Right forelimb (tissue), 1 donor: ENCODE data around the gene UBR4.

ENCODE experiments used
- DNase-seq: peaks from one replicate; pipeline ENCODE4 v3.0.0-alpha.2; 2018

UBR4 gene

DNA sequence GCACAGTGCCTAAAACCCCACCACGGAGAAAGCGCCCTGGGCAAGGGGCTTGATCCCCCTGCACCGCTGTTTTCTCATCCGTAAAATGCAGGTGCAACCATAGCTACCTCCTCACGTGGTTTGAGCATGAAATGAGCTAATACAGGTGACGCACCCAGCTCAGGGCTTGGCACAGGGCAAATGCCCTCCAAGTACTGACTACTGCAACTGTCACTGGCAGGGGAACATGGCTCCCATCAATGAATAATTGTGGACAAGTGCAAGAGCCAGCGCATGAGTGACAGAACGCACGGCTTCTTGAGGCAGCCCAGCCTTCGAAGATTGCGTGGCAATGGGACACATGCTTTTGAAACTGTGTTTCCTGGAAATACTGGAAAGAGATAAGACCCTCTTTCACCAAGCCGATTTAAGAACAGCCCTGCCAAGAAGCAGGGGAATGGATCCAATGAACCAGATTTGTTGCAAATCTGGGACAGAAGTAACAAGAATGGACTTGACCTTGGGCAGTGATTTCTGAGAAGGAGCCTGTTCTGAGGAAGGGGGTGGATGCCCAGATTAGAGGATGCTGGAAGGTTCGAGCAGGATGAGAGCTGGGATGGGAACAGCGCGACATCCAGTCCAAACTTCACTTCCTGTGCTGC, 160.8 kb downstream of the UBR4 start:
- no peak for DNase-seq

DNA sequence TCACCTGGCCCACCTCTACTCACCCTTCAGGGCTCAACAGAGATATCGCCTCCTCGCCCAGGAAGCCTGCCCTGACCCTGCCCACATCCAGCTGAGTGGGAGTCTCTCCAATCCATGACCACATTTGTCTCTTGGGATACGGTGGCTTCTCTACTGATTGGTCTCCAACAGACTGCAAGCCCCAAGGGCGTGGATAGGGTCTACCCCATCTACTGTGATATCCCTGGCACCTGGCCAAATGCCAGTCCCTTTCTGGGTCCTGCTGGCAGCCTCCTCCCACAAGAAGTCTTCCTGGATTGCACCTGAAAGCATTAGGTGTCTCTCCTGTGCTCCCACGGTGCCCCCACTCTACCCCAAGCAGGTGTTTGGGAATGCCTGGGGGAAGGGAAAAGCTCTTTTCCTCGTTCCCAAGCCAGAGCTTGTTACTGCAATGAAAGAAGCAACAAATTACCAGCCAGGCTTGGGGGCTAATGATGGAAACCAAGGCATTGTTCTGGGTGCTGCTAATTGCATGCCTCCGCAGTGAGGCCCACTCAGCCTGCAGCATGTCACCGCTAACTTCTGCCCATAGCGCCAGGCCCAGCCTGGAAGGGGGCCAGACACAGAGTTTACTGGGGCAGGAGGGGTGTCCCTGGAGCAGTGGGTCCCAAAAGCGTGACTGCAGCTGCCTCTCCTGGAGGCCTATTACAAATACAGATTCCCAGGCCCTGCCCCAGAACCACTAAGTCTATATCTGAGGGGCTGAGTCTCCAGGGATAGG, 162.9 kb downstream of the UBR4 start:
- peak; percentile 25 for DNase-seq

DNA sequence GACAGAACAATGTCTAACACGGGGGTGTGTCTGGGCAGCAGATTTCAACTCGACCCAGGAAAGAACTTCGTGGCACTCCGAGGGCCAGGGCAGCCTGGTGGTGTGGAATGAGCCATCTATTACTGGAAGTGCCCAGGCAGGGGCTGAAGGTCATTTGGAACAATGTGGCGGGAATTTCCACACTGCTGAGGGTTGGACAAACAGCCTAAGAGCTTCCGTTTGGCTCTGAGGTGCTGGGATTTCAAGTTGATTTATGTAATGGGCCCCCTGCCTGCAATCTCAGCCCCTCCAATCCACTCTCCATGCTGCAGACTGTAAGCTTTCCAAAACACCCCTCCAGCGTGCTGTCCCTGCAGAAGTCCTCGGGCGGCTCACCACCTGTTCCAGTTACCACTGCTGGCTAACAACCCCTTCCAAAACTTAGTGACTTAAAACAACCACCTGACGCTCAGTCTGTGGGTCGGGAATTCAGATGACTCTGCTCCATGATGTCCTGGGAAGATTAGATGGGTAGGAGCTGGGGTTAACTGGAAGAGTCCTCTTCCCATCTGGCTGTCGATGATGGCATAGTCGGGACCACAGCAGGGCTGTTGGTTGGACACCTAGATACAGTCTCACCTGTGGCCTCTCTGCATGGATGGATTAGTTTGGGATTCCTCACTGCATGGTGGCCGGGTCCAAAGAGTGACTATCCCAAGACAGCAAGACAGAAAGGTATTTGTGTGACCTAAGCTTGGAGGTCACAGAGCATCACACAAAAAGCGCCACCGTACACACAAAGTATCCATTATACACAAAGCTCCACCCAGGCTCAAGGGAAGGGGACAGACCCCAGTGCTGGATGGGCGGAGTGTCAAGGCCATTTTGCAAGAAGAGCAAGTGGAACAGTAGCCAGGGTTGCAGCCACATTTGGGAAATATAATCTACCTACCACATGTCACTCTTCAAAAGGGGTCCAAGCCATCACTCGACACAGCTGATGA, 163.9 kb downstream of the UBR4 start:
- DNase-seq, result peak; percentile 30

DNA sequence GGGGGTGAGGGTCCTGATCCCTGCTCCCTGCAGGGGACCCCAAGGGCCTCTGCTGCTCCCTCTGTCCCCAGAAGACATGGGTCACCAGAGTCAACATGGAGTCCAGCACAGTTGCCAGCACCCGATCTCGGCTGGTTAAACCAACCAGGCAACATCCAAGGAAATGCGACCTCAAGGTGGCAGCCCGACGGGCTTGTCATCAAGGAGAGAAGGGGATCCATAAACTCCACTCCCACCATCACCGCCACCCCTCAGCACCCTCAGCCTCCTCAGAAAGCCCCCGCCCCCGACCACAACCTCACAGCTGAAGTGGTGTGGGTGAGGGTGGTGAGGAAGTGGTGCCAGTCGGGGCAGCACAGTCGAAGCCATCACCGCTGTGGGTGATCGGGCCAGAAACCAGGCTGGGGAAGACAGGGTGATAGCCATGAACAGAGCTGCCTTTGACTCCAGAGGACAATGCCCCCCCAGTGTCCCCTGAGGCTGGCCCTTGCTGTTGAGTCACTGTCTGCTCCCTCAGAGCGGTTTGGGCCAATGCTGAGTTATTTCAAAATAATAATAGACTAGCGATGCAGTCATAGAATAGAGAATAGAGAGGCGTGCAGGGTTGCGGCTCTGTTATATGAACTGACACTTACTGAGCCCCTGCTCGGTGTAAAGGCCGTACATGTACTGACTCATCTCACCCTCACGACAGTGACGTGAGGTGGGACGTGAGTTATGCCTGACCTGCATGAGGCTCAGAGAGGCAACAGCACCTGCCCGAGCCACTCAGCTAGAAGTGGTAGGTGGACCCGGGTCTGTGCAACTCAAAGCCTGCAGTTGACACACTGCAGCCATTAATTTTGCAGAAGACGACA, 164.9 kb downstream of the UBR4 start:
- DNase-seq, result peak; percentile 35

DNA sequence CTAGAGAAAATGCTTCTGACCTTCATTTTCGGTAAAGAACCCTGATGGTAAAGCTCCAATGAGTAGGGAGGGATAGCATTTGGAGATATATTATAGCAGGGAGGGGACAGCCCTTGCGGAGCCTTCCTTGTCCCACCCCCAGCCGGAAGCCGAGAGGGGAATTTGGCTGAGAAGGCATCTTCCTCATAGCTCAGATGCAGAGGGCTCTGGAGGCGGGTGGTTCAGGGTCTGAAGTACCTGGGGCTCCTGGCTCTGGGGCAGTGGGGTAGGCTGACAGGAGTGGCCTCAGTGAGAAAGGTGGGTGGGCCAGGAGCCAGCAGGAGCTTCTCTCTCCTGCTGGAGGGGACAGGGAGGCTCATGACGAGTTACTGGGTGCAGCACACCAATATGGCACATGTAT, 165.6 kb downstream of the UBR4 start:
- no peak for DNase-seq

DNA sequence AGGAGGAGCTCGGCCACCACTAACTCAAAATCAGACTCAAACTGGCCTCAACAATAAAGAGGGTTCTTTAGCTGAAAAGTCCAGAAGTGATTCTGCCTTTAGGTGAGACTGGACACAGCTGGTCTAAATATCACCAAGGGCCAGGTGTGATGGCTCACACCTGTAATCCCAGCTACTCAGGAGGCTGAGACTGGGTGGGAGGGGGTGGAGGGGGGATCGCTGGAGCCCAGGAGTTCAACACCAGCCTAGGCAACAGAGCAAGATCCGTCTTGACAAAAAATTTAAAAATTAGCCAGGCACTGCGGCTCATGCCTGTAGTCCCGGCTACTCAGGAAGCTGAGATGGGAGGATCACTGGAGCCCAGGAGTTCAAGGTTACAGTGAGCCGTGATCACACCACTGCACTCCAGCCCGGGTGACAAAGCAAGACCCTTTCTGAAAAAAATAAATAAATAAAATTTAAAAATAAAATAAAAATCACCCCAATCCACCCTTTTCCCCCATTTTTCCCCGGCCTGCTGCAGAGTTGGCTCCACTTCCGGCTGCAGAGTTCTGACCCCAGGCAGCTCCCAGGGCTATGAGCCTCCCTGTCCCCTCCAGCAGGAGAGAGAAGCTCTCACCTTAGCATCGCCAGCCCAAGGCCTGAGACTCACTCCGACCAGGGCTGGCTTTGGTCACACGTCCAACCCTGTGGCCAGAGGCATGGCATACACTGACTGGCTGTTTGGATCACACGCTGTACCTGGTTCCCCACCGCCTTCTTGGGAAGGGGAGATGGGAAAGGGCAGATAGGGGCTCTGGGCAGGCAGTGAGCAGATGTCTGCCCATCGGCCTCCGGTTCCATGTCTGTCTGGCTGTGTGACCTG, 166.3 kb downstream of the UBR4 start:
- no peak for DNase-seq

DNA sequence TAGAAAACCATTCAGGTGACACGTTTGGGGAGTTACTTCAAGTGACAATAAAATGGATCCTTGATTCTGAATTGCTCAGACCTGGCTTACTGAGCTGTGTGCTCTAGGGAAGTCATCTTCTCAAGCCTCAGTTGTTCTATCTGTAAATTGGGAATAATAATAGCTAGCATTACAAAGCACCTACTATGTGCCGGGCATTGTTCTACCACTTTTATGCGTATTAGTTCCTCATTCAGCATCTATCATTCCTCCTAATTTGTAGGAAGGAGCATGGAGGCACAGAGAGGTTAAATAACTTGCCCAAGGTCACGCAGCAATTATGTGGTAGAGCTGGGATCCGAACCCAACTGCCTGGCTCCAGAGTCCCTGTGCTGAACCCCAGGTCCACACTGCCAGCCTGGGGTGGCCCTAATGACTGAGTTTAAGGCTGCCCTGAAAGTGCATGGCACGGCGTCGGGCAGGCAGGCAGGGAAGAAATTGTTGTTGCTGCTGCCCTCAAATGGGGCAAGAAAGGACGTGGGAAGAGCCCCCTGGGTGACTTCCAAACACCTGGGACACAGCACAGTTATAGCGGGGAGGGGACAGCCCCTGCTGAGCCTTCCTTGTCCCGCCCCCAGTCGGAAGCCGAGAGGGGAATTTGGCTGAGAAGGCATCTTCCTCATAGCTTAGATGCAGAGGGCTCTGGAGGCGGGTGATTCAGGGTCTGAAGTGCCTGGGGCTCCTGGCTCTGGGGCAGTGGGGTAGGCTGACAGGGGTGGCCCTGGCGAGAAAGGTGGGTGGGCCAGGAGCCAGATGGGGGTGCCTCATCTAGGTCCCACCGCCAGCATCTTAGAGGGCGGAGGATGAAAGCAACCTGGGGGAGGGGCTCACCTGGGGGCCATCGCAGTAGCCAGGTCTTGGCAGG, 167.1 kb downstream of the UBR4 start:
- no peak for DNase-seq

DNA sequence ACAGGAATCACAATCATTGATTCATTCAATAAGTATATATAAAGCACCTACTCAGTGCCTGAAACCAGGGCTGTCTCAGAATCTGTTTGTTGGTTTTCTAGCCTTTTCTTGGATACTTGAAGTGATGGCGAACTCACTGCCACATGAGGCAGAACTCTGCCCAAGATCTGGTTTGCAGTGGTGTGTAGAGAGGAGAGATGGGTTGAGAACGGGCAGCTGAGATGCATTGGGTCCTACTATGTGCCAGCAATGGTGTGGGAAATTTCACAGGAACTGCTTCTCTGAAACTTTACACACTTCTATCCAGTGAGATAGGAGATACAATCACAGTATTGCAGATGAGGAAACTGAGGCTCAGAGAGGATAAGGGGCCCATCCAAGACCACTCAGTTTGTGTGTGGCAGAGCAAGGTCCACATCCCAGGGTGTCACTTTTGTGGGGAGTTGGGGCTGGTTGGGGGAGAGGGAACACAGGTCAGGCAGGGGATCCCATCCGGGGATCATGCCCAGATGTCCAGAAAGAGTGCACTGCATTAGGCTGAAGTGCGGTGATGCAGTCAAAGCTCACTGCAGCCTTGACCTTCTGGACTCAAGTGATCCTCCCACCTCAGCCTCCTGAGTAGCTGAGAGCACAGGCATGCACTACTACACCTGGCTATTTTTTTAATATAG, 169.9 kb downstream of the UBR4 start:
- no peak for DNase-seq

DNA sequence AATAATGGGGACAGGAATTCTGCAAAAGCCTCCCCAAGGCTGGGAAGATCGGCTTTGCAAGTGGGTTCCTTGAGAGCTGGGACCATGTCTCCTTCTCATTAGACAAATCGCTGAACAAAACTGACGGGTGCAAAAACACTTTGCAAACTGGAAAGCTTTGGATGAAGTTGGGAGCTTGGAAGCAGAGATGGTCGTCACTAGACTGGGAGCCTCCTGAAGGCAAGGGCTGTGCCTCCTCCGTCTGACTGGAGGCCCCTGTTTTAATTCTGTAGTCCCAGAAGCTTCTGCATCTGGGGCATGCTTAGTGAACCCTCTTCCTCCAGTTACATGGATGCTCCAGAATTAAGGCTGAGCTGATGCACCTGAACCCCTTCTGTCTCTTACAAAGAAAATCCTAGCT, 171.3 kb downstream of the UBR4 start:
- no peak for DNase-seq

DNA sequence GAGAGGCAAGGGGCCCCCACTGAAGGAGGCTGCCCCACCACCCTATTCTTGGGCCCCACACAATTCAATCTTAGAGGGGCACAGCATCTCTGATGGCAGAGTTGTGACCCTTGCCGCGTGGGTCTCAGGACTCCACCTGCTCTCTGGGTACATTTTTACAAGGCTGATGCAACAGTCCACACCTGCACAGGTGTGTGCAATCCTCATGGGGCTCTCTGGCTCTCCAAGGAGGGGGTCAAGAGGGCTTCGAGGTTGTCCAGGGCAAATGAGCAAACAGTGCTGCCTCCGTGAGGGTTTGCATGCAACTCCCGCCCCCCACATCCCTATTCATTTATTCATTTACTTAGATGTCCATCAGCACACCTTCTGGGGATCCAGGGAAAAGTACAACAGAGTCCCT, 172.0 kb downstream of the UBR4 start:
- no peak for DNase-seq

DNA sequence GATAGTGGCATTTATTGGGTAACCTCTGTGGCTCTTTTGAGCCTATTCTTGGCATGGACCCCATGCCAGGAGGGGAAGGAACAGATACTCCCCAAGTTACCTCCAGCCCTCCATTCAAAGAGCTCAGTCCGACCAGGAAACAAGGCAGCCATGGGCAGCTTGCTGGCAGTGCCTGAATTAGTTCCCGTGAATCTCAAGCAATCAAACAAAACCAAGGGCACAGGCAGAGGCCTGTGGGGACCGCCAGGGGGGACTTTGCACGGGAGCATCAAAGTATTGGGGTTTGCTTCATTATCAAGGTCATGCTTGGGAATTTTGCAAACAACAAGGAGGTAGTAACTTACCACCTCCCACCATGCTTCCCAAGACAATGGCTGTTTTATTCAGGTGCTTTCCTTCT, 172.4 kb downstream of the UBR4 start:
- no peak for DNase-seq

DNA sequence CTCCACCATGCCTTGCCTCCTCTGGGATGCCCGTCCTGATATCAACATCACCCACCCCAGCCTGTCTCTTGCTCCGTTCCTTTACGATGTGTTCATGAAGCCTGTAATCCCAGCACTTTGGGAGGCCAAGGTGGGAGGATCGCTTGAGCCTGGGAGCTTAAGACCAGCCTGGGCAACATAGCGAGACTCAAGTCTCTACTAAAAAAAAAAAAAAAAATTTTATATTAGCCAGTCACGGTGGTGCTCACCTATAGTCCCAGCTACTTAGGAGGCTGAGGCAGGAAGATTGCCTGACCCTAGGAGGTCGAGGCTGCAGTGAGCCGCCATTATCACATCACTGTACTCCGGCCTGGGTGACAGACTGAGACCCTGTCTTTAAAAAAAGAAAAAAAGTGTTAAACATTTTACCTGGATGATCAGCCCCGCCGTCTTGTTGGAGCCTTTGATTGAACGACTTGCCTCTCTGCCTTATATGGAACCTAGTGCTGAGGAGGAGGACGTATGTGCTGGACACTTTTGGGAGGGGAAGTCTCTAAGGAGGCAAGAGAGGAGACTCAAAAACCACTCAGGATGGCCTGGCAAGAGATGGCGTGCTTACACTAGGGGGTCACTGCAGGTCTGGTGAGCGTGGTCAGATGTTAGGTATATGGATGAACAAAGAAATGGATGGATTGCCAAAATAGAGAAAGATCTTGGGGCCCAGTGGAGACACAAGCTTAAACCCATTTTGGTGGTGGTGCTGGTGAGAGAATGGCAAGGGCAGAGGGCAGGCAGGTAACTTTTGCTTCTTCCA, 173.1 kb downstream of the UBR4 start:
- DNase-seq, result no peak

DNA sequence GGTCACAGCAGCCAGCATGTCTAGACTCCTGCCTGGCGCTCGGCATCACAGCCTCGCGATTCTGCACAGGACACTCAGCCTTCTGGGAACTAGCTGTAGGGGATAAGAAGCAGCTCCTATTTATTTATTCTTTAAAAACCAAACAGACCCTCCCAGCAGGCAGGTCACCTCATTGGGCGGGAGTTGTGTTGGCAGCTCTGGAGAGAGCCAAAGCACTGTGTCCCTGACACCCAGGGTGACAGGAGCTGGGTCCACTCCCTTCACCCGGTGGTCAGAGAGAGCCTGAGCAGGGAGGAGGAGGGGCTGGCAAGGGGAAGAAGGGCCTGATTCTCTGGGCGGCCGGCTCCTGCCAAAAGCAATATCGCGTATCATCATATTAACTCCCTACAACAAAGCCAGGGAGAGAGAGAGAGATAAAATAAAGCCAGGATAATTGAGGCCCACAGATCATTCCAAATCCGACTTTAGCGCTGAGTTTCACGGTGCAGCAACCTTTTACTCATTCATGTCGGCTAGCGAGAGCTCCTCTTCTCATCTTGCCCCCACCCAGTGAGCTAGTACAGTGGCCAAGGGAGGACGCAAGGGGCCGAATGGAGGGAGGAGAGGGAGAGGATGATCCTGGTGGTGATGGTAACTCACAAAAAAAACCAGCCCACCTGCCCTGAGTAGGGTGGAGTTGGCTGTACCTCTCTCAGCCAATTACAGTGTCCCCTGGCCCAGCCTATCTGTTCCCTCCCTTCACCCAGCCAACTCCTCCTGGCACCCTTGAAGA, 173.8 kb downstream of the UBR4 start:
- no peak for DNase-seq

DNA sequence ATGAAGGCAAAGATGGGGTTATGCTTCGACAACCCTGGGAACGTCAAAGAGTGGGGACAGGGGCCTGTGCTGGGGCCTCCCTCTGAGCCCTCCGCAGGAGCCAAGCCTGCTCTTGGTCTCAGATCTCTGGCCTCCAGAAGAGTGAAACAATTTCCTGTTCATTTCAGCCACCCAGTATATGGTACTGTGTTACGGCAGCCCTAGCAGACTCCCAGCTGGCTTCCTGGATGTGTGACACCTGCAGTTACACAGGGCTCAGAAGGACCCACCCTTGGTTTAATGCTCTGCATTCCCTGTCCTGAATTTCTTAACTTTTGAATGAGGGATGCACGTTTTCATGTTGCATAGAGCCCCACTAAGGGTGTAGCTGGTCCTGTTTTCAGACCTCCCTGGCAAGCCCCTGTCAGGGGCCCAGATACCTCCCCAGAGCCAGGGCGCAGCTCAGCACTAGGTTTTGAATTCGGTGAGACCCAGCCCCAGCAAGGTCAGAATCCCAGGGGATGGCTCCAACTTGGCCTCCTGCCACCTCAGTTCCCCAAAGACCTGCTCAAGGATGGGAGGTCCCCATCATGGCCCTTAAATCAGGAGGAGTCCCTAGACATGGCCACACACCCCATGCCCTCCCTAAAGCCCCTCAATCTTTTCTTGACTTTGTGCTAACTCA, 174.6 kb downstream of the UBR4 start:
- DNase-seq, result peak; percentile 35

DNA sequence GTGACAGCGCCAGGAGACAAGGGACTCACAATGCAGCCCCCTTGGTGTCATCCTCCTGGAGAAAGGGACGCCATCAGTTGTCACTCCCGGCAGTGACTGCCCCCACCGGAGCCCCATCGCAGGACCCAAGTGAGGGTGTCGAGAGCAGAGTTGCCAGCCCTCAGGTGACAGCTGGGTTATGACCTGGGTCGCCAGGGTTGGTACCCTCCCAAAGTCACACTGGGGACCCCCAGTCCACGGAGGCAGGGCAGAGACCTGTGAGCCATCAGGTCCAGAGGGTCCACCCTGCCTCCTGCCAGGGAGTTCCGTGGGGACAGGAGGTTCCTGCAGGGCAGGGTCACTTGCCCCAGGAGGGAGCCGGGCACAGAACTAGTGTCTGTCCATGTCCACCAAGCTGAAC, 175.3 kb downstream of the UBR4 start:
- peak; percentile 26 for DNase-seq

DNA sequence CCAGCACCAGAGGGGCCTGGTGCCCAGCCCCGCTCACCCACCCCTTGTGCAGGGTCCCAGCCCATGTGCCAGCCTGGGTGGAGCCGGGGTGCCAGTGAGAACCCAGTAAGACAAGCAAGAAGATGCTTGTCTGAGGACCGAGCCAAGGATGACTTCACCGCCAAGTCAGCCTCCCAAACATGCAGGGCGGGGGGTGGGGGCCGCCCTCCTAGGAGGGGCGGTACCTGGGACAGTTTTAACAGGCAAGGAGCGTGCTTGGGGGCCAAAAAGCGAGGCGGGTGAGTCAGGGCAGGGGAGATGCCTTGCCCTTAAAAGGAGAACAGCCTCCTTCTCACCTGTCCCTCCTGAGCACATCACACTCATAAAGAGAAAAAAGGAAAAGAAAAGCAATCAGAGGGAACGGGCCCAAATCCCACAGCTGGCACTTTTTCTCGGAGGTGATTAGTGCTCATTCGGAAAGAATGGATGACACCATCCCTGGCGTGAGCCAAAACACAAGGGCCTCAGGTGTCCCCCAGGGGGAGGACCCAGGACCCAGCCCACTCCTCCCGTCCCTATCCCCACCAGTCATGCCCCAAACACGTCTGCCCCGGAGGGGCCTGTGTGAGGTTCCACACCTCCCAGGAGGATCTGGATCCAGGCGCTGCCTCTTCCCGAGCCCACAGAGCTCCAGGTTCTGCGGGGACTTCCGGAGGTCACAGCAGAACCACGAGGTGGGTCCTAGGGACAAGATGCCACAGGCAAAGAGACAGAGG, 176.0 kb downstream of the UBR4 start:
- peak; percentile 33 for DNase-seq

DNA sequence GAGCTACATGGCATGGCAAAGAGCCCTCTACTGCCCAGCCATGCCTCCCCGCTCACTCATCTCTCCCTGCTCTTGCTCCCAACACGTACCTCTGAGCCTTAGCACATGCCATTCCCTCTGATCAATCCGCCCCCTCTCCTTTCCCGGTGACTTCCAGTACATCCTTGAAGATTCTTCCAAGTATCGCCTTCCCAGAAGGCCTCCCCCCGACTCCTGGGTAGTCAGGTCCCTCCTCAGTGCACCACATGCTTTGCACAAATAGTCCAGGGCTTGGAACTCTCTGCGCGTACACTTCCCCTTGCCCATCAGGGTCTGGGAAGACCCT, 176.6 kb downstream of the UBR4 start:
- no peak for DNase-seq
